Psoas muscle (tissue), 8 donors: ENCODE results near the gene ABCB8. TPM values are rescaled to one million over a fixed set of nuclear protein-coding genes. Genes with fewer than 3 reads are reported as not detected.
A peak's percentile ranks its signal among the peaks of the same experiment; 100 is the strongest.

Experiments
- ATAC-seq, 4 donors: fragments of 200-7000 bp; cut with Tn5 transposase; one replicate each; pipeline ENCODE4 v1.9.1; 2020; ENCODE audit warnings: moderate library complexity in 3 of 4, mild to moderate bottlenecking in 2 of 4
- DNase-seq, 2 donors: peaks; one replicate each; pipeline ENCODE4 v3.0.0-alpha.2; 2020
- H3K27ac ChIP-seq: fragments of 200-600 bp; one replicate; pipeline ENCODE4 v1.8.0; 2022
- H3K27me3 ChIP-seq, 3 donors: fragments of 200-600 bp in 1 of 3; one replicate each; pipeline versions ENCODE4 v1.6.1 to v1.8.0; 2013 to 2022; ENCODE audit warnings: low read length in 2 of 3, mild to moderate bottlenecking in 2 of 3, moderate library complexity in 1 of 3; ENCODE audit not compliant: insufficient read depth in 3 of 3
- H3K36me3 ChIP-seq, 2 donors: fragments of 200-600 bp in 1 of 2; one replicate each; pipeline versions ENCODE4 v1.6.1 to v1.8.0; 2013 to 2022; ENCODE audit warnings: low read depth in 1 of 2, mild to moderate bottlenecking in 1 of 2, moderate library complexity in 1 of 2; ENCODE audit not compliant: insufficient read depth in 1 of 2
- H3K4me1 ChIP-seq: fragments of 200-600 bp; one replicate; pipeline ENCODE4 v1.8.0; 2022
- H3K4me3 ChIP-seq: fragments of 200-600 bp; one replicate; pipeline ENCODE4 v1.8.0; 2022; ENCODE audit warnings: mild to moderate bottlenecking
- H3K9me3 ChIP-seq: fragments of 200-600 bp; one replicate; pipeline ENCODE4 v1.8.0; 2022
- WGBS, 3 donors: extraction: QIAGEN DNeasy Blood & Tissue Kit; methylation state at CpG; one replicate each; pipeline versions ENCODE4 v1.1.6 to v1.1.7; 2013; 5-methylcytosine and 5-hydroxymethylcytosine counted together
- intact Hi-C, 2 donors: fragments of 100-400 bp; cut with DNase I; formaldehyde crosslinking; loops; one replicate each; pipeline versions ENCODE4 v1.11.0 to v1.14.2; 2022
- polyA plus RNA-seq, 3 donors: library from polyadenylated mRNA; stranded (reverse); fragments of 200-250 nt; gene quantifications; one replicate each; pipeline ENCODE4 v1.2.3, GENCODE V29; 2013
- total RNA-seq, 4 donors: library from RNA; stranded (reverse); fragmentation: NEBNext Ultra II Directional in 2 of 4; extraction: Animal tissue kit (Norgen Biotek cat#: 25700) in 2 of 4; gene quantifications; one replicate each; pipeline versions ENCODE4 v1.2.1 to v1.2.4, GENCODE V29; 2021 to 2023
- TF ChIP-seq, protein P1 (sequence below): fragments of 200-600 bp; IDR thresholded peaks from one replicate; pipeline ENCODE4 v1.8.0; 2022; ENCODE audit warnings: antibody characterized with exemption
- donor health status: healthy with polysubstance abuse.
- donor health status: DM: no; HTN: no; CAD: no; lungs with moderate emphysema.
- donor health status: Bipolar disorder and iron deficiency.
- donor health status: healthy.
- donor health status: DM: yes; HTN: yes; CAD: no.
- donor health status: DM: no; HTN: no; CAD: no.
- donor health status: DM: no; HTN: no; CAD: no.
- donor health status: DM: yes; HTN: yes; CAD: no.

The ABCB8 gene
- total and polyA plus RNA-seq, 7 donors = 9.3 to 20.7 (median 16.6) TPM

DNA sequence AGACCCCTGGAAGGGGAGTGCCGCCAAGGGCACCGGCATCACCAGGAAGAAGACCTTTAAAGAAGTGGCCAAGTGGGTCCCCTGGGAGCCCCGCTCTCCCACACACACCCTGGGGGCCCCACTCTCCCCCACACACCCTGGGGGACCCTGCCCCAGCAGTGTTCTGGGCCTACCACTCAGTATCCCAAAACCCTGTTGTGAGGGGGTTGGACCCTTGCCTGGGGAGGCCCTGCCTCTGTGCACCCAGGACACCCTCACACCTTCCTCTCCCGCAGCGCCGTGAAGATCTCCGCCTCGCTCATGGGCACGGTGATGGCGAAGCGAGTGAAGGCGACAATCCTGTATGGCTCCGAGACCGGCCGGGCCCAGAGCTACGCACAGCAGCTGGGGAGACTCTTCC is 26.7 kb upstream of the ABCB8 start:
- intact Hi-C loops = no loop called here
- no peak overlapping the region for H3K4me3 ChIP-seq
- ATAC-seq (no peak), DNase-seq (no peak)
- H3K27me3 ChIP-seq = peaks cover 0 to 13% (median 4%) of the 10 kb centered on the region in 3 donors
- no peaks in the 10 kb centered on the region for H3K4me1 ChIP-seq
- H3K27ac ChIP-seq = no peak overlapping the region
- TF ChIP-seq, protein P1, sequence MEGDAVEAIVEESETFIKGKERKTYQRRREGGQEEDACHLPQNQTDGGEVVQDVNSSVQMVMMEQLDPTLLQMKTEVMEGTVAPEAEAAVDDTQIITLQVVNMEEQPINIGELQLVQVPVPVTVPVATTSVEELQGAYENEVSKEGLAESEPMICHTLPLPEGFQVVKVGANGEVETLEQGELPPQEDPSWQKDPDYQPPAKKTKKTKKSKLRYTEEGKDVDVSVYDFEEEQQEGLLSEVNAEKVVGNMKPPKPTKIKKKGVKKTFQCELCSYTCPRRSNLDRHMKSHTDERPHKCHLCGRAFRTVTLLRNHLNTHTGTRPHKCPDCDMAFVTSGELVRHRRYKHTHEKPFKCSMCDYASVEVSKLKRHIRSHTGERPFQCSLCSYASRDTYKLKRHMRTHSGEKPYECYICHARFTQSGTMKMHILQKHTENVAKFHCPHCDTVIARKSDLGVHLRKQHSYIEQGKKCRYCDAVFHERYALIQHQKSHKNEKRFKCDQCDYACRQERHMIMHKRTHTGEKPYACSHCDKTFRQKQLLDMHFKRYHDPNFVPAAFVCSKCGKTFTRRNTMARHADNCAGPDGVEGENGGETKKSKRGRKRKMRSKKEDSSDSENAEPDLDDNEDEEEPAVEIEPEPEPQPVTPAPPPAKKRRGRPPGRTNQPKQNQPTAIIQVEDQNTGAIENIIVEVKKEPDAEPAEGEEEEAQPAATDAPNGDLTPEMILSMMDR = no peak
- 93 to 95% (median 93%) methylated on average over 16 of the region's 16 CpGs for WGBS, 3 donors
- no peaks in the 10 kb centered on the region for H3K36me3 ChIP-seq
- no peaks in the 10 kb centered on the region for H3K9me3 ChIP-seq

DNA sequence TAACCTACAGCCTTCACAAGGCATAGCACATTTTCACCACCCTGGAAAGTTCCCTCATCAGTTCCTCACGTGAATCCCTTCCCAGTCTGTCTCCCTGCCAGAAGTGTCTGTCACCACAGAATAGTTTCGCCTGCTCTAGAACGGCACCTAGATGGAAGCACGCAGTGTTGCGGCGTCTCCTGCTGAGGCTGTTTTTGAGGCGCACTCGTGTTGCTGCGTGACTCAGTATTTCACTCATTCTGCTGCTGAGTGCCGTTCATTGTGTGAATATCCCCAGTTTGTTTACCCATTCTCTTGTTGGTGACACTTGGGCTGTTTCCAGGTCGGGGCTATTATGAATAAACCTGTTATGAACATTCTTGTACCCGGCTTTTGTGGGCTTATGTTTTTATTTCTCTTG is 24.7 kb upstream of the ABCB8 start:
- H3K4me1 ChIP-seq = no peaks in the 10 kb centered on the region
- H3K27me3 ChIP-seq = peaks cover 0 to 12% (median 2%) of the 10 kb centered on the region in 3 donors
- H3K36me3 ChIP-seq = no peaks in the 10 kb centered on the region
- H3K9me3 ChIP-seq = no peaks in the 10 kb centered on the region
- intact Hi-C loops = no loop called here
- WGBS, 3 donors = 74 to 79% (median 74%) methylated on average over 12 of the region's 12 CpGs
- TF ChIP-seq, protein P1 = no peak
- no peak overlapping the region for H3K4me3 ChIP-seq
- ATAC-seq = no peak
- DNase-seq = no peak
- H3K27ac ChIP-seq = no peak overlapping the region

DNA sequence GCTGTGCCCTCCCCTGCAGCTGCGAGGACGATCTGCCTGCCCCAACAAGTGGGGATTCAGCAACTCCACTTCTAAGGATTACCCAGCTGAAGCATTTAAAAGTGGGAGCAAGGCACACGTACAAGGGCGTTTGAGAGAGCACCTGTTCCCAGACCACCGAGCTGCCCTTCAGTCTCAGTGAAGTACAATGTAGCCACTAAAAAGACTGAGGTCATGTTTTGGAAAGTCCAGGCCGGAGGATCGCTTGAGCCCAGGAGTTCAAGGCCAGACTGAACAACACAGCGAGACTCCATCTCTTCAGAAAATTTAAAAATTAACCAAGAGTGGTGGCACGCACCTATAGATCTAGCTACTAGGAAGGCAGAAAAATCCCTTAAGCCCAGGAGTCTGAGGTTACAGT is 22.7 kb upstream of the ABCB8 start:
- H3K36me3 ChIP-seq = no peaks in the 10 kb centered on the region
- 68 to 74% (median 70%) methylated on average over 9 of the region's 9 CpGs for WGBS, 3 donors
- H3K4me3 ChIP-seq = no peak overlapping the region
- DNase-seq (no peak), ATAC-seq (no peak)
- H3K27me3 ChIP-seq = peaks cover 0 to 31% (median 8%) of the 10 kb centered on the region in 3 donors
- no peaks in the 10 kb centered on the region for H3K4me1 ChIP-seq
- intact Hi-C loops = no loop called here
- TF ChIP-seq, protein P1 = no peak
- no peaks in the 10 kb centered on the region for H3K9me3 ChIP-seq
- no peak overlapping the region for H3K27ac ChIP-seq

DNA sequence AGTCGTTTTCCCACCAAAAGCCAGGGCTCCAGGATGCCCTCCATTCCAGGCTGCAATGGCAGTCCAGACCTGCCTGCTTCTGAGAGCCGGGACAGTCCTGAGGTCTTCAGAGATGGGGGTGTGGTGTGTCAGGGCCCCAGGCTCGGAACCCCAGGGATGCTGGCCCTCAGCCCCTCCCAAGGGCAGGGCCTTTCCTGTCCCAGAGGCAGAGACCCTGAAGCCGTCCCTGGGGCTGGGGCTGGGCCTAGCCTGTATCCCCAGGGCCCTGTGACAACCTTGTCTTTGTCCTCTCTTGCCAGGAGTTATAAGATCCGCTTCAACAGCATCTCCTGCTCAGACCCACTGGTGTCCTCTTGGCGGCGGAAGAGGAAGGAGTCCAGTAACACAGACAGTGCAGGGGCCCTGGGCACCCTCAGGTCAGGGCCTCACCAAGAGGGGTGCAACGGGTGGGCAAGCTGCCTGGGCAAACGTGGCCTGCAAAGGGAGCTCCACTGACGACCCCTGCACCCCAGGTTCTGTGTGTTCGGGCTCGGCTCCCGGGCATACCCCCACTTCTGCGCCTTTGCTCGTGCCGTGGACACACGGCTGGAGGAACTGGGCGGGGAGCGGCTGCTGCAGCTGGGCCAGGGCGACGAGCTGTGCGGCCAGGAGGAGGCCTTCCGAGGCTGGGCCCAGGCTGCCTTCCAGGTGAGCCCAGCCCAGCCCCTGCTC is 21.5 kb upstream of the ABCB8 start:
- H3K36me3 ChIP-seq = no peaks in the 10 kb centered on the region
- H3K27ac ChIP-seq = no peak overlapping the region
- DNase-seq (no peak), ATAC-seq (no peak)
- WGBS, 3 donors = 71 to 76% (median 76%) methylated on average over 15 to 23 of the region's 23 CpGs
- TF ChIP-seq, protein P1 = no peak
- H3K4me3 ChIP-seq = no peak overlapping the region
- H3K9me3 ChIP-seq = no peaks in the 10 kb centered on the region
- H3K4me1 ChIP-seq = no peaks in the 10 kb centered on the region
- peaks cover 0 to 31% (median 9%) of the 10 kb centered on the region in 3 donors for H3K27me3 ChIP-seq
- intact Hi-C loops = no loop called here

DNA sequence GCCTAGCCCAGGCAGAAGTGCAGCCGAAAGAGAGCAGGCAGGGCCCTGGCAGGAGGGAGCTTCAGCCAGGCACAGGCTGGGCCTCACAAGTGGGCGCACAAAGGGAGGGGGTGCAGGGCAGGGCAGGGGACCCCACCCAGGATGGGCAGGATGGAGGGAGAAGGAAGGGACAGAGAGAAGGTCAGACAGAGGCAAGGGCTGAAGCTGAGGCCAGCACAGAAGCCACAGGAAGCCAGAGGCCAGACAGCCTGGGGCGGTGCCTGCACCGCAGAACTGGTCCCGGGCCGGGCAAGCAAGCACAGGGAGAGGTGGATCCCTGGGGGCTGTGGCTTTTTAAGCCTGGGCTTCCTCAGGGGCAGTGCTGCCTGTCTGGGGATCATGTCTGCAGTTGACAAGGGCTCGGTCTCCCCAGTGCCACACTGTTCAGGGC is 20.8 kb upstream of the ABCB8 start:
- WGBS, 3 donors = 68 to 86% (median 73%) methylated on average over 7 of the region's 7 CpGs
- DNase-seq (no peak), ATAC-seq (peak in 2 of 4 donors; percentile 10 to 34)
- Histone ChIP-seq H3K36me3 (no peaks in the 10 kb centered on the region), H3K27ac (no peak overlapping the region), H3K4me3 (no peak overlapping the region), H3K27me3 (peaks cover 0 to 39% (median 13%) of the 10 kb centered on the region in 3 donors), H3K4me1 (no peaks in the 10 kb centered on the region), H3K9me3 (no peaks in the 10 kb centered on the region)
- intact Hi-C loops = no loop called here
- TF ChIP-seq, protein P1 = no peak
